Measurements from ENCODE around the gene SPTLC3. TPM values are rescaled to one million over a fixed set of nuclear protein-coding genes. Genes with fewer than 3 reads are reported as not detected.

Gene SPTLC3
- total and polyA plus RNA-seq, 2 experiments from 2014 or later: 0.52 to 0.66 TPM

- 0 out of 2 replicates have a peak, but pooled peaks cover 2% of the 10 kb centered on the region for H3K9me2 ChIP-seq (ENCODE audit: insufficient read depth)
- ATAC-seq (no peak), DNase-seq (ENCODE audit: low spot score) (no peak)
- H3K27ac Mint-ChIP-seq: no peak overlapping the region
- H2AFZ ChIP-seq: no peak overlapping the region
- H3K36me3 Mint-ChIP-seq (ENCODE audit: low read depth): no peaks in the 10 kb centered on the region
- TF ChIP-seq ETS1 (IDR thresholded peaks at IDR 0.05) (no peak), ZNF462 (CRISPR knock-in tag; IDR thresholded peaks at IDR 0.05) (no peak), STAT1 (IDR thresholded peaks at IDR 0.05; ENCODE audit: unreplicated experiment) (no peak), EZH2 (IDR thresholded peaks at IDR 0.05; ENCODE audit: low read depth, unreplicated experiment) (no peak), REST (IDR thresholded peaks at IDR 0.05; ENCODE audit: unreplicated experiment) (no peak), ZNF331 (CRISPR knock-in tag; IDR thresholded peaks at IDR 0.05; ENCODE audit: low read depth) (no peak), NANOG (IDR thresholded peaks at IDR 0.05; ENCODE audit: borderline replicate concordance) (no peak), ZNF114 (CRISPR knock-in tag; IDR thresholded peaks at IDR 0.05) (no peak), POLR2AphosphoS5 (IDR thresholded peaks at IDR 0.05; ENCODE audit: low read depth) (no peak), EZH2phosphoT487 (IDR thresholded peaks at IDR 0.05; ENCODE audit: unreplicated experiment) (no peak), JUNB (IDR thresholded peaks at IDR 0.05; ENCODE audit: unreplicated experiment) (no peak), CREB1 (CRISPR knock-in tag; IDR thresholded peaks at IDR 0.05; ENCODE audit: low read depth) (no peak), CTCF (conservative IDR thresholded peaks at IDR 0.05; ENCODE audit: low read depth in 2 of 2) (no peak)
- H3K27me3 Mint-ChIP-seq (ENCODE audit: insufficient read depth, low read depth, poor library complexity): peaks cover 6% of the 10 kb centered on the region
- H3K4me2 ChIP-seq: no peak overlapping the region
- no peak overlapping the region for H3K4me3 Mint-ChIP-seq
- no peaks in the 10 kb centered on the region for H3K36me3 ChIP-seq (ENCODE audit: insufficient read depth)
- H3F3A ChIP-seq (replicated peaks; ENCODE audit: low read depth): no peaks in the 10 kb centered on the region
- no peak overlapping the region for H3K27ac ChIP-seq (ENCODE audit: low read depth)
- peaks cover 11% of the 10 kb centered on the region for H3K4me1 ChIP-seq (ENCODE audit: insufficient read depth)
- H3K4me3 ChIP-seq: no peak overlapping the region
- no peaks in the 10 kb centered on the region for H3K79me2 ChIP-seq (replicated peaks; ENCODE audit: insufficient read depth)
- no peaks in the 10 kb centered on the region for H3K27me3 ChIP-seq (ENCODE audit: insufficient read depth)
- H3K4me1 Mint-ChIP-seq: peaks cover 10% of the 10 kb centered on the region
- no peaks in the 10 kb centered on the region for H4K20me1 ChIP-seq (replicated peaks; ENCODE audit: insufficient read depth)
- no peaks in the 10 kb centered on the region for H3K9me3 Mint-ChIP-seq
Measured at GRCh38 chr20:13205425-13205824, 196.7 kb downstream of the SPTLC3 start.
